Muscle of leg (tissue), 11 donors: ENCODE results near the gene TNIK. TPM values are rescaled to one million over a fixed set of nuclear protein-coding genes. Genes with fewer than 3 reads are reported as not detected.
"Not testable (repeated sequence)": the region's sequence is repeated elsewhere in the genome, so short reads cannot be mapped to it uniquely, and the experiment has no call there.

ENCODE experiments used
- DNase-seq: peaks from one replicate; pipeline ENCODE4 v3.0.0; 2013
- H3K27ac ChIP-seq: one replicate; pipeline ENCODE4 v1.5.1; 2013; ENCODE audit warnings: mild to moderate bottlenecking, low read length, control low read depth
- H3K27me3 ChIP-seq: one replicate; pipeline ENCODE4 v1.6.1; 2013; ENCODE audit warnings: low read length; ENCODE audit not compliant: control insufficient read depth, insufficient read depth
- H3K36me3 ChIP-seq: one replicate; pipeline ENCODE4 v1.6.1; 2013; ENCODE audit warnings: low read length; ENCODE audit not compliant: control insufficient read depth, insufficient read depth
- H3K4me1 ChIP-seq: one replicate; pipeline ENCODE4 v1.6.1; 2013; ENCODE audit warnings: low read length; ENCODE audit not compliant: control insufficient read depth, insufficient read depth
- H3K4me3 ChIP-seq: one replicate; pipeline ENCODE4 v1.5.1; 2013; ENCODE audit warnings: low read length, control low read depth
- H3K9me3 ChIP-seq: replicated peaks from 2 replicates; pipeline ENCODE4 v1.6.1; 2013; ENCODE audit warnings: low read depth, low read length; ENCODE audit not compliant: control insufficient read depth
- WGBS: methylation state at CpG from one replicate; pipeline ENCODE4 v1.1.5; 2013; ENCODE audit warnings: missing lambda C conversion rate; ENCODE audit not compliant: insufficient coverage; 5-methylcytosine and 5-hydroxymethylcytosine counted together
- polyA plus RNA-seq, 8 donors: library from polyadenylated mRNA; unstranded; fragments of 120-200 nt; gene quantifications; one replicate each; pipeline versions ENCODE4 v1.2.1 to v1.2.3, GENCODE V29; 2013; ENCODE audit warnings: inconsistent platforms in 1 of 8, low replicate concordance in 1 of 8; ENCODE audit not compliant: insufficient read length in 8 of 8, insufficient read depth in 1 of 8
- total RNA-seq: library from RNA; stranded (reverse); fragments of 120-200 nt; gene quantifications from one replicate; pipeline ENCODE4 v1.2.4, GENCODE V29; 2013

The TNIK gene
- total and polyA plus RNA-seq, 9 donors: 26.1 to 46.0 (median 33.6) TPM

DNA sequence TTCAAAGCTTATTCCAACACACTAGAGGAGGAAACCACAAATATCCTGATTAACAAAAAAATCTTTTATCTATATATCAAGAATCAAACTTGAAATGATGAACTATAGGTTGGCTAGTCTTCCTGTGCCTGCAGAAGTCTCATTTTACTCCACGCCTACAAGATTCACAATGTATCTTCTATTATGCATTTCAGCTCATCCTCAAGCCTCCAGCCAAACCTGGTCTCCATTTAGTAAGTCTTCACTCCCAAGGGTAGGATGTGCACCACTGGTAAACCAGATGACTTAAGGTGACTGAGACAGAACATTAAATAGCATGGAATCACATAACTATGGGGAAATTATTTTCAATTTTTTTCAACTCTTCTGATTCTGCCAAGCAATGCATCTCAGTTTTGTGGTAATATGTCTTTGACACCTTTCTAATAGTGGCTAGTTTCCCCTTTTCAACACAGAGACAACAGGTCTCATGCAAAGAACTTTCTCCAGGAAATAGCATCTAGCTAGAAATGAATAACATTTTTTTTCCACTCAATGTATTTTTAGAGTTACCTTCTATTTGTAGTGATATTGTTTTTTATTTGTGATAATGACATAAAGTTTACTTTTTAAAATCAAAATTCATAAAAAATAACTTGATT, 166.9 kb downstream of the TNIK start:
- Histone ChIP-seq H3K4me3 (no peak overlapping the region), H3K27ac (no peak overlapping the region), H3K4me1 (peaks cover 15% of the 10 kb centered on the region), H3K27me3 (no peaks in the 10 kb centered on the region), H3K9me3 (no peaks in the 10 kb centered on the region), H3K36me3 (no peaks in the 10 kb centered on the region)
- 100% methylated on average over 1 of the region's 1 CpG for WGBS
- DNase-seq: no peak

DNA sequence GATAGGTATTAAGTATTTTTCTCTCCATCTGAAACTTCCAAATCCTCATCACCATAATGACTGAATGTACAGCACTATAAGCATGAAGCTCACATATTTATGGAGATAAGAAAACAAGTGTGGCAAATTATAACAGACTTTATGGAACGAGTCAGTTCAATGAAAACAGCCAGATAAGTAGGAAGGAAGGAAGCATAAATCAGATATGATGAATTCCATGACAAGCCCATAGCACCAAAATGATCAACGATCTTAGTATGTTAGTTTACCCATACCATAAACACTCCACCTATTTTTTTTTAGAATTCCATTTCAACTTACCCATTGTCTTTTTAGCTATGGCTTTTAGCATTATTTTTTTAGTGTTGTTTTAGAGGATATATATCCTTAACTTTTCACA, 169.5 kb downstream of the TNIK start:
- WGBS: no CpG with 5 or more reads among the region's 2 CpGs
- H3K27ac ChIP-seq: no peak overlapping the region

DNA sequence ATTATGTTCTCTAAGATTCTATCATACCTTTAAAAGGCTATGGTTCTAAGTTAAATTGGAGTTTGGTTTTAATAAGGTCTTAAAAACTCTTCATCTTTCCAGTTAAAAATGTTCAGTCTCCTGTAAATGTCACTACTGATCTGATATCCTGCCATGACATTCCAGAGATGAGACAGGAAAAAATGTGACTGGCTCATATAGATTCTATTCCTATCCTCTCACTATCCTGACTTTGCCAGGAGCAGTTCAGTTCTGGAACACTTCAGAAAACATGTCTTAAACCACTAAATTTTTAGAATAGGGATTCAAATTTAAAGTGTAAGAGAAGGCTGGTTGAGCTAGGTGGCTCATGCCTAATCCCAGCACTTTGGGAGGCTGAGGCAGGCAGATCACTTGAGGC, 170.9 kb downstream of the TNIK start:
- H3K4me1 ChIP-seq: peaks cover 1% of the 10 kb centered on the region
- no peaks in the 10 kb centered on the region for H3K9me3 ChIP-seq
- no peak overlapping the region for H3K4me3 ChIP-seq
- H3K36me3 ChIP-seq: no peaks in the 10 kb centered on the region
- no peaks in the 10 kb centered on the region for H3K27me3 ChIP-seq
- H3K27ac ChIP-seq: no peak overlapping the region
- DNase-seq: no peak

More for the DNA sequence above, 169.5 kb downstream of the TNIK start:
- H3K36me3 ChIP-seq: no peaks in the 10 kb centered on the region
- peaks cover 6% of the 10 kb centered on the region for H3K4me1 ChIP-seq
- no peak overlapping the region for H3K4me3 ChIP-seq
- H3K27me3 ChIP-seq: no peaks in the 10 kb centered on the region
- no peaks in the 10 kb centered on the region for H3K9me3 ChIP-seq
- no peak for DNase-seq

DNA sequence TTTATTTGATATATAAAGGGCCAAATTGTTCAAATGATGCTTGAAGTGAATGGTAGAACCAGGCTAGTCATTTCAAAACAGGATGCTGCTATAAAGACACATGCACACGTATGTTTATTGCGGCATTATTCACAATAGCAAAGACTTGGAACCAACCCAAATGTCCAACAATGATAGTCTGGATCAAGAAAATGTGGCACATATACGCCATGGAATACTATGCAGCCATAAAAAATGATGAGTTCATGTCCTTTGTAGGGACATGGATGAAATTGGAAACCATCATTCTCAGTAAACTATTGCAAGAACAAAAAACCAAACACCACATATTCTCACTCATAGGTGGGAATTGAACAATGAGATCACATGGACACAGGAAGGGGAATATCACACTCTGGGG, 172.4 kb downstream of the TNIK start:
- H3K27ac ChIP-seq, H3K27me3 ChIP-seq: not testable (repeated sequence)
- WGBS: no CpG with 5 or more reads among the region's 3 CpGs

DNA sequence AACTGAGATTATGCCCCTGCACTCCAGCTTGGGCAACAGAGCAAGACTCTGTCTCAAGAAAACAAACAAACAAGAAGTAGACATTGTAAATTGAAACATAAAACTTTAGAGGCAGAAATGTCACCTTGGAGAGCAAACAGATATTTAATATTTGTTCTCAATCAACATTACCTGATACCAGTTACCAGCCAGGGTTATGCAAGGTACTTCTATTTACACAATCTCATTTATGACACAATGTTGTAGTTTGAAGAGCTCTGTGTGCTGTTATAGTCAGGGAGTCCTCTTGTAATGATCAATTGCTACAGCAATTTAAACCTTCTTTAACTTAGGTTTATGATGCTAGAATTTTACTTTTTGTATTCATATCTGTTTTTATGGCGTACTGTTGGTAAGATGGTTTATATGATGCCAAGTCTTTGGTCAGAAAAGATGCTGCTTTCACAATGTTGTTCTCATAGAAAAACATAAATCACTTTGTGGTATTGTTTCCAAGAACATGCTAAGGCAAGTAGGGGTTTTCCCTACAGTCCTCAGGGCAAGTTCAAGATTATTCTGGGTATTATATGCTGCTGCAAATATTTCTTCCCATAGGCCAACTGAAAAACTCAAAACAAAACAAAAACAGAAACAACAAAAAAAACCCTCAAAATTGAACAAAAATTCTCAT, 173.5 kb downstream of the TNIK start:
- Histone ChIP-seq H3K27me3 (no peaks in the 10 kb centered on the region), H3K4me3 (no peak overlapping the region), H3K4me1 (peaks cover 18% of the 10 kb centered on the region), H3K36me3 (no peaks in the 10 kb centered on the region), H3K9me3 (no peaks in the 10 kb centered on the region), H3K27ac (no peak overlapping the region)
- no peak for DNase-seq
- no CpG with 5 or more reads among the region's 1 CpG for WGBS

More for the DNA sequence above, 172.4 kb downstream of the TNIK start:
- H3K4me1 ChIP-seq: peaks cover 11% of the 10 kb centered on the region
- H3K9me3 ChIP-seq, H3K4me3 ChIP-seq, H3K36me3 ChIP-seq, DNase-seq: not testable (repeated sequence)

GRCh38 chr3:171285287-171285686, 174.9 kb downstream of the TNIK start:
- no peaks in the 10 kb centered on the region for H3K9me3 ChIP-seq
- no peak overlapping the region for H3K4me3 ChIP-seq
- H3K36me3 ChIP-seq: no peaks in the 10 kb centered on the region
- H3K27ac ChIP-seq: no peak overlapping the region
- DNase-seq: no peak
- H3K4me1 ChIP-seq: peaks cover 20% of the 10 kb centered on the region
- WGBS: no CpG with 5 or more reads among the region's 2 CpGs
- H3K27me3 ChIP-seq: no peaks in the 10 kb centered on the region

GRCh38 chr3:171284308-171285075, 175.7 kb downstream of the TNIK start:
- Histone ChIP-seq H3K27ac (peak overlapping the region; percentile 71), H3K4me3 (no peak overlapping the region), H3K9me3 (no peaks in the 10 kb centered on the region), H3K36me3 (no peaks in the 10 kb centered on the region), H3K4me1 (peaks cover 20% of the 10 kb centered on the region), H3K27me3 (no peaks in the 10 kb centered on the region)
- peak; percentile 85 for DNase-seq
- WGBS: 53% methylated on average over 3 of the region's 5 CpGs

- peak overlapping the region; percentile 69 for H3K27ac ChIP-seq
- H3K36me3 ChIP-seq: no peaks in the 10 kb centered on the region
- no peak for DNase-seq
Measured at GRCh38 chr3:171283848-171284222, 176.4 kb downstream of the TNIK start.

GRCh38 chr3:171283183-171283847, 176.9 kb downstream of the TNIK start:
- Histone ChIP-seq H3K36me3 (no peaks in the 10 kb centered on the region), H3K4me1 (peaks cover 20% of the 10 kb centered on the region), H3K27me3 (no peaks in the 10 kb centered on the region), H3K4me3 (no peak overlapping the region), H3K9me3 (no peaks in the 10 kb centered on the region), H3K27ac (peak overlapping the region; percentile 75)
- peak; percentile 93 for DNase-seq
- WGBS: 41% methylated on average over 2 of the region's 6 CpGs

More at GRCh38 chr3:171283848-171284222, 176.4 kb downstream of the TNIK start:
- Histone ChIP-seq H3K4me3 (no peak overlapping the region), H3K27me3 (no peaks in the 10 kb centered on the region), H3K4me1 (peaks cover 20% of the 10 kb centered on the region), H3K9me3 (no peaks in the 10 kb centered on the region)
- no CpG with 5 or more reads among the region's 4 CpGs for WGBS

- no CpG with 5 or more reads among the region's 4 CpGs for WGBS
- Histone ChIP-seq H3K4me3 (no peak overlapping the region), H3K9me3 (no peaks in the 10 kb centered on the region), H3K27me3 (no peaks in the 10 kb centered on the region), H3K4me1 (peaks cover 23% of the 10 kb centered on the region), H3K27ac (peak overlapping the region; percentile 48), H3K36me3 (no peaks in the 10 kb centered on the region)
- peak; percentile 92 for DNase-seq
Measured at GRCh38 chr3:171282041-171282440, 178.2 kb downstream of the TNIK start.
